ENCODE measurements around the gene WWOX.

WWOX gene

GRCh38 chr16:78821335-78821734 is 721.9 kb downstream of the WWOX start:
- no peak for DNase-seq

GRCh38 chr16:78822509-78822908 is 723.1 kb downstream of the WWOX start:
- DNase-seq = no peak

DNA sequence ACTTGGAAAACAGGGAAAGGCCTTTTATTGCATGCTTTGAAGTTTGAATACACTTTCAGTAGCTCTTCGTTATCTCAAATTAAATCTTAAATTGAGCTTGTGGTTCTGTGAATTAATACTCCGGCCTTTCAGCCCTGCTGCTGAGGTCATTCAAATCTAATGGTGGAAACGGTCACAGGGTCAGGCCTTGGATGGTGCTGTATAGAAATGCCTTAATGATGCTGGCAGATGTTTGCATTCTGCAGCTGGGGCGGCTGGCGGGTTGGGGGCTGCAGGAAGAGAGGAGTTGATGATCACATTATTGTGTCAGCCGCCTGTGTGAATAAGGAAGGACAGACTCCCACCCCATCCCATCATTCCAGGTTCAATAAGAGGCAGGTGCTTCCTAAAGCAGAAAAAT is 723.6 kb downstream of the WWOX start:
- DNase-seq = peak; percentile 63

DNA sequence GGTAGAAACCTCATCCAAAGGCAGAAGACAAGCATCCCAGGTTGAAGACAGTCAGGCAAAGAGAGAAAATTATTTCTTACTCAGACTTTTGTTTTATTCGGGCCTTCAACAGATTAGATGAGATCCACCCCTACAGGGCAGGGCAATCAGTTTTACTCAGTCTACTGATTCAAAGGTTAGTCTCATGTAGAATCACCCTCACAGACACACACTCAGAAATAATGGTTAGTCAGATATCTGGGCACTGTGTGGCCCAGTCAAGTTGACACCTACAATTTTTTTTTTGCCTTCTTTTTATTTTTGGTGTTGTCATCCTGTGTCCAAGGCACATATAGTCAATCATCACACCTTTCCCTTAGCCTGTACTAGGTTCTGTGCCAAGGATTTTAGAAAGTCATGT is 729.8 kb downstream of the WWOX start:
- DNase-seq = no peak

DNA sequence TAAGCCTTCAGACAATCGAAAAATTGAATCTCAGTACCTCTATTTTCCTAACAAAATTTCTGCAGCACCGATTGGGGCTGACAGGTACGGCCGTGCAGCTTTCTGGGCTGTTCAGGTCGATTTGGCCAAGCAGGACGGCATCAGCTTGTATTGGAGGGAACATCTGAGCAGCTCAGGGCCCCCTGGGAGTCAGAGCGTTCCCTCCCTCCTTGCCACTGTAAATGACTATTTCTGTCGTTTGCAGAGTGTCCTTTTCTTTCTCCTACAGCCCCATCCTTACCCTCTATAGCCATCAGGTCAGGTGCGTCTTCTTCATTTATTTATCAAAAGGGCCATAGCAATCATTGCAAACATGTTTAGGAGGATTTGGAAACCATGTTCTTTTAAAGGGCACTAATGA is 731.1 kb downstream of the WWOX start:
- no peak for DNase-seq

DNA sequence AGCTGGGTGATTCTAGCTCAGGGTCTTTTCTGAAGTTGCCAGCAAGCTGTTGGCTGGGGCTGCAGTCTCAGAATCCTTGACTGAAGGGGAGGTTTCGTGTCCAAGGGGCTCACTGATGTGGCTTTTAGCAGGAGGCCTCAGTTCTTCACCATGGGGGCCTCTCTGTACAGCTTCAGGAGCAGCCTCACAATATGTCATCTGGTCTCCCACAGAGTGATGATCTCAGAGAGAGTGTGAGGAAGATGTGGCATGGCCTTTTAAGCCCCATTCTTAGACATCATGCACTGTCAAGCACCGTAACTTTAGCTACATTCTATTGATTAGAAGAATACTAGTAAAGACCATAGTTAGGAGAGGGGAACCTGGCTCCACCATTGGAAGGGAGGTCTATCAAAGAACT is 732.6 kb downstream of the WWOX start:
- no peak for DNase-seq

- no peak for DNase-seq
These were observed 737.5 kb downstream of the WWOX start for GRCh38 chr16:78836802-78837491.

- DNase-seq = no peak
These were observed 738.3 kb downstream of the WWOX start for GRCh38 chr16:78837706-78838105.

DNA sequence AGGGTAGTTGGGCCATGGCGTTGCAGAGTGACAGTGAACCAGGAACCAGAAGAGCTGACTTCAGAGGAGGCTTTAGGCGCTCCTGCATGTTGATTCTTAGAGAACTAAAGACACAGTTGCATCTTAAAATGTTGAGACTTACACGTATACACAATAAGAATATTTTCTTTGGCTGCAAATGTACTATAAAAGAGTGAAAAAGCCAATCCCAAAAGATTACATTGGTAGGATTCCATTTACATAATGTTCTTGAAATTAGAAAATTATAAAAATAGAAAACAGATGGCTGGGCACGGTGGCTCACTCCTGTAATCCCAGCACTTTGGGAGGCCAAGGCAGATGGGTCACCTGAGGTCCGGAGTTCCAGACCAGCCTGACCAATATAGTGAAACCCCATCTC is 738.8 kb downstream of the WWOX start:
- DNase-seq = no peak

DNA sequence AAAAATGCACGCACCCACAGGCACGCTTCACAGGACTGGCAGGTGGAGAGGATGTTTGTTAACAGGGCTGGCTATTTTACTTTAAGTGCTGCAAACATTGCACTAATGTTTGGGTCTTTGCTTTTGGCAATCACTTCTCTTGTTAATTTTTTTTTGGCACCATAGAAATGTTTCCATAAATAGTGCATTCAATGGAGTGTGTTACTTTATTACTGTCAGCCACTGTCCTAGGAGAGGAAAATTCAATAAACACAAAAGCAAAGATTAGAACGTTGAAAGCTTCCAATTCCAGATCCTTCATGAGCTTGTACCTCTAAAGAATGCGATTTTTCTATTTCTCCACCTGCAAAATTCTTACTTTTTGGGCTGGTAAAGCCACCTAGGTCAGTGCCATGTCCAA is 743.5 kb downstream of the WWOX start:
- no peak for DNase-seq

- DNase-seq = peak; percentile 55
These were observed 744.5 kb downstream of the WWOX start for GRCh38 chr16:78843978-78844377.

DNA sequence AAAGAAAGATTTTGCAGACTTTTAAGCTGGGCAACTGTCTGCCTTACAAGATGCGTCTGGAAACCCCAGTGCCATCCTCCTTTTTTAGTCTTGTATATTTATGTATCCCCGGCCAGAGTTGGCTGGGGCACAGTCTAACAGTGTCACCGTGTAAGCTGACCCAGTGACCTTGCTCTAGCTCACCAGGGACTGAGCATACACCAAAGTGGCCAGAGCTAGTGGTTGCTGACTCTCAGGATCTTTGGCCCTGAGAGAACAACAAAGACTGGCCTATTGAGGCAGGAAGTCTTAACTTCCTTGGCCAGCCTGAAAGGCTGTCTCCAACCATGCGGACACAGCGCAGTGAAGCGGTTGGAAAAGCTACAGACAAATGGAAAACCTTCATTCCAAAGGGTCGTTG is 745.2 kb downstream of the WWOX start:
- DNase-seq = peak; percentile 88

DNA sequence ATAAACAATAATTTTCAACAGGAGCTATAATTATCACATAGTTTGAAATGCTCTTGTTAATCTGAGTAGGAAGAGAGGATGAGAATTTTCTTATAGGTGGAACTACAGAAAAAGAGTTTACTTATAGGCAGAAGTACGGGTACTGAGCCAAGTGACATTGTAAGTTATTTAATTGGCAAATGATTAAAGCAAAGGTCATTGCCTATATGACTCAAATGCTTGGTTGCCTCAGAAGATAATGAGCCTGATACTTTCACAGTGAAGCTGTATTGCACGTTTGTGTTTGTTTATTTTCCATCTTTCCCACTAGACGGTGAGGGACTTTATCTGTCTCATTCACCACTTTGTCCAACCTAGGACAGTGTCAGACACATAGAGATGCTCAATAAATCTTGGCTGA is 751.8 kb downstream of the WWOX start:
- DNase-seq = no peak

DNA sequence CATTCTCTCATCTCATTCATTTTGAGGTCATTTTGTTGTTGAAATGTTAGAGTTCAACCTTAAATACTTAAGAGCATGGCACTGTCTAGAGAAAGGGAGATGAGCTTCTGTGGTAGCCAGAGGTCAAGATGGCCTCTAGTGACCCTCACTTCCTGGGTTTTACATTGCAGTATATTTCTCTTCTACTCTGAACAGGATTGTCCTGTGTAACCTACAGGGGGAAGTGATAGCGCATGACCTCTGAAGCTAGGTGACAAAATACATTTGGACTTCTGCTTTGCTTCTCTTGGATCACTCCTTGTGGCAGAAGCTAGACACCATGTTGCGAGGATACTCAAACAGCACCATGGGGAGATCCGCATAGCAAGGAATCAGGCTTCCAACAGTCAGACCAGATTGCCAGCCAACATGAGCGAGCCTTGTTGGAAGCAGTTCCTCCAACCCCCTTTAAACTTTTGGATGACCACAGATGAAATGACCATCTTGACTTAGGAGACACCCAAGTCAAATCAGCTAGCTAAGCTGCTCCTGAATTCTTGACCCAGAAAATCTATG is 752.7 kb downstream of the WWOX start:
- DNase-seq = no peak

DNA sequence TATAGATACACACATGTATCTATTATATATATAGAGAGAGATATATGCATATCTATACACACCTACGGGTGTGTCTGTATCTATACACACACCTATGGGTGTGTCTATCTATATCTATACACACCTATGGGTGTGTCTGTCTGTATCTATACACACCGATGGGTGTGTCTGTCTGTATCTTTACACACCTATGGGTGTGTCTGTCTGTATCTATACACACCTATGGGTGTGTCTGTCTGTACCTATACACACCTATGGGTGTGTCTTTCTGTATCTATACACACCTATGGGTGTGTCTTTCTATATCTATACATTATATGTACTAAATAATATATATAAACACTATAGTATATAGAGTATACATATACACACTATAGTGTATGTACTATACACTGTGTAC is 762.6 kb downstream of the WWOX start:
- DNase-seq = no peak

GRCh38 chr16:78866521-78866920 is 767.1 kb downstream of the WWOX start:
- DNase-seq = no peak

- DNase-seq = no peak
These were observed 770.0 kb downstream of the WWOX start for GRCh38 chr16:78869492-78869891.

DNA sequence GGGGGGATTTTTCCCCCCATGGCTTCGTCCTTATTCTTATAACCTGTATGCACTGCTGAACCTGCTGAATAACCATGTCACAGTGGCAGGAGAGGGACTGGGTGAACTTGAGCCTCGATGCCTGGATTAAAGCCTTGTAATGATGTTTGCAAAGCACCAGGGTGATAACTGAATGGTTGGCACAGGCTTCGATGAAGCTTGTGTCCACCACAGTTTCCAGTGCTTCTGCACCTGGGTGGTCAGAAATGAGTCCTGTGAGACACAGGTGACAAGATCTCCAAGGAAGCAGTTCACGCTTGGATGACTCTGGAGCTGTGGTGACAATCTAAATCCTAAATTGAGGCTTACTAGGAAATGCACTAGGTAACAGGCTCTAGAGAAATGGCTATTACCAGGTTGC is 771.8 kb downstream of the WWOX start:
- DNase-seq = no peak

- DNase-seq = no peak
These were observed 777.2 kb downstream of the WWOX start for GRCh38 chr16:78876671-78877070.

DNA sequence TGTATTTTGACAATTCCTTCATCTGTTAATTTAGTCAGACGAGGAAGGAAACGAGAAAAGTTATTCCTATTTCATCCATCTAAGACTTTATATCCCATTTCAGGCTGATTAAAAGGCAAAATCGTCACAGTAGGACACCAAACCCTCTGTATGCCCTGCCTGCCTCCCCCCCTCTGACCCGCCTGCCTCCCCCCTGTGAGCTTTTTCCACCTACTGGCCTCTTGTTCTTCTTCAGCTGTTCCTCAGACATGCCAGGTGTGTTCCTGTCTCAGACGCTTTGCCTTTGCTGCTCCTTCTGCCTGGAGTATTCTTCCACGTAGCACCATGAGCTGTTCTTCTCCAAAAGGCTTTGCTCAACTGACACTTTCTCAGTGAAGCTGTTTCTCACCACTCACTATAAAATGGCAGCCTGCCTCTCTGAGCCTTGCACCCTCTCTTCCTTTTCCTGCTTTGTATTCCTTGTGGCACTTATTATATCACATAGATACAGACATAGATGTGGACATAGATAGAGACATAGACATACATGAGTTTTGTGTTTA is 777.7 kb downstream of the WWOX start:
- no peak for DNase-seq

DNA sequence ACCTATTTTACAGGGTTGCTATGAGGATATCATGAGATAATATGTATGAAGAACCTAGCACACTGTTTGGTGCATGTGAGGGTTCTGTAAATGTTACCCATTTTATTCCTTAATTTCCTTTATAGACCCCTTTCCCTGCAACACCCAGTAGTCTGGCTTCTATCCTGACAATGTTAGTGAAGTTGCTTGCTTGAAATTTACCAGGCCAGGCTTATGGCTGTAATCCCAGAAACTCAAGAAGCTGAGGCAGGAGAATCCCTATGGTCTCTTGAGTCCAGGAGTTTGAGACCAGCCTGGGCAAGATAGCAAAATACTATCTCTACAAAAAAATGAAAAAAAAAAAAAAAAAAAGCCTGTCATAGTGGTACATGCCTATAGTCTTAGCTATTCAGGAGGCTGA is 779.1 kb downstream of the WWOX start:
- DNase-seq = no peak

- no peak for DNase-seq
These were observed 779.6 kb downstream of the WWOX start for GRCh38 chr16:78879011-78879410.

DNA sequence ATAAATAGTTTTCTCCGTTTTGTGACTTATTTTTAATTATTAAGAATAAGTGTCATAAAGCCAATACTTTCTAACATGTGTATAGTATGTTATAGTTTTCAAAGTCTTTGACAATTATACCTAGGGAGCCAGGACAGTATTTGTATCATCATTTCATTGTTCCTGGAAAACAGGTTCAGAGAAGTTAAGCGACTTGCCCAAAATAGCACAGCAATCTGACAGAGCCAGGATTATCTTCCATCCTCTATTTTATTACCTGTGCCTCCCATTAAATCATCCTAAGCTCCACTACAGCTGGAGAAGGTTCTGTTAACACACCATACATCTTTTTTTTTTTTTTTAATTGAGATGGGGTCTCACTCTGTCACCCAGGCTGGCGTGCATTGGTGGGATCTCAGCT is 782.7 kb downstream of the WWOX start:
- no peak for DNase-seq

DNA sequence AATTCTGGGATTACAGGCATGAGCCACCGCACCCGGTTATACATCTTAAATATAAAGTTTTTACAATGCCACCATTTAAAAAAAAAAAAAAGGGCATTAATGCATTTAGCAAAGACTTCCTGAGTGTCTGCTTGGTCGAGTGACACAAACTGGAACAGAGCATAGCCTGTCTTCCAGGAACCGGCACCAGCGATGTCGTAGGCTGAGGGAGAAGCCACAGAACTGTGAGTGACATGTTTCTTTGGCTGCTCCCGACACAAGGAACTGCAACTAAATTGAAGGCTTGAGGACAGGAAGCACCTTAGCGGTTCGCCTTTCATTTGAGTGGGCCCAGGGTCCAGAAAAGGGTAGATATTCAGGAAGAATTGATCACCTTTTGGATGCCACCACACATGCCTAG is 783.3 kb downstream of the WWOX start:
- no peak for DNase-seq

DNA sequence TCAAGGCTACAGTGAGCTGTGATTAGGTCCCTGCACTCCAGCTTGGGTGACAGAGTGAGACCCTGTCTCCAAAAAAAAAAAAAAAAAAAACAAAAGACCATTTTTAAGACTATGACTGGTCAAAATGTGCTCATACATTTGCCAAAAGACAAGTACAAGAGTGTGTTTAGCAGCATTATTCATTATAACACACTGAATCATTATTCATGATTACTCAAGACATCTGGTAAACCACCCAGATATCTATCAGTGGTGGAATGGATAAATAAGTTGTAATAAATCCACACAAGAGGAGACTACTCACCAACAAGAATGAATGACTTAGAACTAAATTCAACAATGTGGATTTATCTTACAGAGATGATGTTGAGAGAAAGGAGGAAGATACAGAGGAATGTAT is 784.8 kb downstream of the WWOX start:
- DNase-seq = no peak
